GM12872 (cell line): Measurements from ENCODE around the gene ATG9A.

Experiments used
- TF ChIP-seq, protein P1 (sequence below): IDR thresholded peaks from 3 replicates; pipeline ENCODE4 v1.5.1; 2011; ENCODE audit warnings: low read depth, mild to moderate bottlenecking, low read length, moderate library complexity; ENCODE audit not compliant: insufficient read depth

The ATG9A gene

DNA sequence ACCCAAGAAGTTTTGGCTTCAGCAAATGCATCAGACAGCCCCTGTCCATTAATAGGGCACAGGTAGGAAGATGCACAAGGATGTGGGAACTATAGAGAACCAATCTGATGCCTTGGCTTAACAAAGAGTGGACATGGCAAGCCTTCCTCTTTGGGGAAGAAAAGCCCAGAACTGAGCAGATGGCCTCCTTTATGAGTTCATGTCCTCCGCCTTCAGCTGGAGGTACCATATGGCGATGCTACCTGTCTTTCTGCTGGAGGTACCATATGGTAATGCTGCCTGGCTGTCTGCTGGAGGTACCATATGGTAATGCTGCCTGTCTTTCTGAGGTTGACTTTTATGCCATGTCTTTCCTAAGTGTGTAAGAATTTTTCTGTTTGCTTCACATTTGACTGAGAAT, 45.3 kb downstream of the ATG9A start:
- TF ChIP-seq, protein P1, sequence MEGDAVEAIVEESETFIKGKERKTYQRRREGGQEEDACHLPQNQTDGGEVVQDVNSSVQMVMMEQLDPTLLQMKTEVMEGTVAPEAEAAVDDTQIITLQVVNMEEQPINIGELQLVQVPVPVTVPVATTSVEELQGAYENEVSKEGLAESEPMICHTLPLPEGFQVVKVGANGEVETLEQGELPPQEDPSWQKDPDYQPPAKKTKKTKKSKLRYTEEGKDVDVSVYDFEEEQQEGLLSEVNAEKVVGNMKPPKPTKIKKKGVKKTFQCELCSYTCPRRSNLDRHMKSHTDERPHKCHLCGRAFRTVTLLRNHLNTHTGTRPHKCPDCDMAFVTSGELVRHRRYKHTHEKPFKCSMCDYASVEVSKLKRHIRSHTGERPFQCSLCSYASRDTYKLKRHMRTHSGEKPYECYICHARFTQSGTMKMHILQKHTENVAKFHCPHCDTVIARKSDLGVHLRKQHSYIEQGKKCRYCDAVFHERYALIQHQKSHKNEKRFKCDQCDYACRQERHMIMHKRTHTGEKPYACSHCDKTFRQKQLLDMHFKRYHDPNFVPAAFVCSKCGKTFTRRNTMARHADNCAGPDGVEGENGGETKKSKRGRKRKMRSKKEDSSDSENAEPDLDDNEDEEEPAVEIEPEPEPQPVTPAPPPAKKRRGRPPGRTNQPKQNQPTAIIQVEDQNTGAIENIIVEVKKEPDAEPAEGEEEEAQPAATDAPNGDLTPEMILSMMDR = no peak

DNA sequence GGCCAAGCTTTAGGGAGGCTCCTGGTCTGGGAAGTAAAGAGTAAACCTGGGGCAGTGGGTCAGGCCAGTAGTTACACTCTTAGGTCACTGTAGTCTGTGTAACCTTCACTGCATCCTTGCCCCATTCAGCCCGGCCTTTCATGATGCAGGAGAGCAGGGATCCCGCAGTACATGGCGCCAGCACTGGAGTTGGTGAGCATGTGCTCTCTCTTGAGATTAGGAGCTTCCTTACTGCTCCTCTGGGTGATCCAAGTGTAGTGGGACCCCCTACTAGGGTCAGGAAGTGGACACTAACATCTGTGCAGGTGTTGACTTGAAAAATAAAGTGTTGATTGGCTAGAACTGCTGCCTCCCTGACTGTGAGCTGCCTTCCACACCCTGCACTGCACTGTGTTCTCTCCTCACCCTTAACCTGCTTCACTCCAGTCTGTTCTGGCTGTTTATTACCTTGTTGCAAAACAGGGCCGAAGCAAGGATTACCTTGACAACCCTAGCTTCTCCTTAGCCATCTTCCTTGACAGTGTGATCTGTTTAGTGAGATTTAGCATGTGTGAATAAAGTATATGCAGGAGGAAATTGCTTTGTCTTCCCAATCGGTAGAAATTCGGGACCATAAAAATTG, 46.2 kb downstream of the ATG9A start:
- TF ChIP-seq, protein P1 = no peak

DNA sequence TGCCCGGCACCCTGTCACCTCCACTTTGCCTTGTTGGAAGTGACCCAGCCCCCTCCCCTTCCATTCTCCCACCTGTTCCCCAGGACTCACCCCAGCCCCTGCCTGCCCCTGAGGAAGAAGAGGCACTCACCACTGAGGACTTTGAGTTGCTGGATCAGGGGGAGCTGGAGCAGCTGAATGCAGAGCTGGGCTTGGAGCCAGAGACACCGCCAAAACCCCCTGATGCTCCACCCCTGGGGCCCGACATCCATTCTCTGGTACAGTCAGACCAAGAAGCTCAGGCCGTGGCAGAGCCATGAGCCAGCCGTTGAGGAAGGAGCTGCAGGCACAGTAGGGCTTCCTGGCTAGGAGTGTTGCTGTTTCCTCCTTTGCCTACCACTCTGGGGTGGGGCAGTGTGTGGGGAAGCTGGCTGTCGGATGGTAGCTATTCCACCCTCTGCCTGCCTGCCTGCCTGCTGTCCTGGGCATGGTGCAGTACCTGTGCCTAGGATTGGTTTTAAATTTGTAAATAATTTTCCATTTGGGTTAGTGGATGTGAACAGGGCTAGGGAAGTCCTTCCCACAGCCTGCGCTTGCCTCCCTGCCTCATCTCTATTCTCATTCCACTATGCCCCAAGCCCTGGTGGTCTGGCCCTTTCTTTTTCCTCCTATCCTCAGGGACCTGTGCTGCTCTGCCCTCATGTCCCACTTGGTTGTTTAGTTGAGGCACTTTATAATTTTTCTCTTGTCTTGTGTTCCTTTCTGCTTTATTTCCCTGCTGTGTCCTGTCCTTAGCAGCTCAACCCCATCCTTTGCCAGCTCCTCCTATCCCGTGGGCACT, 46.9 kb downstream of the ATG9A start:
- TF ChIP-seq, protein P1 = no peak

DNA sequence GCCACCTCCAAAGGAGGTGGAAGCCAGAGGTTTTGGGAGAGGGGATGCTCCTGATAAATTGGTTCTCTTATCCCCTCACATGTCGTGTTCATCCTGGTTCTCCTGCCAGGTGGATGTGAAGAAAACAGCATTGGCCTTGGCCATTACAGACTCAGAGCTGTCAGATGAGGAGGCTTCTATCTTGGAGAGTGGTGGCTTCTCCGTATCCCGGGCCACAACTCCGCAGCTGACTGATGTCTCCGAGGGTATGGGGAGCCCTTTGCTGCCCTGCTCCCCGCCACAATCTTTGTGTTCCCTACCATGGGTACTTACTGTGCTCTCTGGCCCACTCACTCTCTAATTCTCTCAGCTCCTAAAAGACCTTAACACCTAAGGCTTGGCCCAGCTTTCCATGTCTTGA, 47.9 kb downstream of the ATG9A start:
- TF ChIP-seq, protein P1 = no peak

DNA sequence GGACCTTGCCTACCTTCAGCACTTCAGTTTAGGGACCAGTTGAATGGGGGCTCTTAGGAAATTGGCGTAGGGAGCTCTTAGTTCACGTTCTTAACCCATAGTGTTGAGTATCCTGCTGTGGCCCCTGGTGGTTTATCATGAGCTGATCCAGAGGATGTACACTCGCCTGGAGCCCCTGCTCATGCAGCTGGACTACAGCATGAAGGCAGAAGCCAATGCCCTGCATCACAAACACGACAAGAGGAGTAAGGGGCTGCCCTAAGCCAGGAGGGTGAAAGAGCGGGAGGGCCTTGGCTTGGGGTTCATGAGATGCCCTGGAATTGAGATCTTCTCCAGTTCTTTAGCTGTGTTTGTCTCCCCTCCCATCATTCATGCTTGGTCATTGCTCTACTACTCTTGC, 48.5 kb downstream of the ATG9A start:
- TF ChIP-seq, protein P1 = no peak

DNA sequence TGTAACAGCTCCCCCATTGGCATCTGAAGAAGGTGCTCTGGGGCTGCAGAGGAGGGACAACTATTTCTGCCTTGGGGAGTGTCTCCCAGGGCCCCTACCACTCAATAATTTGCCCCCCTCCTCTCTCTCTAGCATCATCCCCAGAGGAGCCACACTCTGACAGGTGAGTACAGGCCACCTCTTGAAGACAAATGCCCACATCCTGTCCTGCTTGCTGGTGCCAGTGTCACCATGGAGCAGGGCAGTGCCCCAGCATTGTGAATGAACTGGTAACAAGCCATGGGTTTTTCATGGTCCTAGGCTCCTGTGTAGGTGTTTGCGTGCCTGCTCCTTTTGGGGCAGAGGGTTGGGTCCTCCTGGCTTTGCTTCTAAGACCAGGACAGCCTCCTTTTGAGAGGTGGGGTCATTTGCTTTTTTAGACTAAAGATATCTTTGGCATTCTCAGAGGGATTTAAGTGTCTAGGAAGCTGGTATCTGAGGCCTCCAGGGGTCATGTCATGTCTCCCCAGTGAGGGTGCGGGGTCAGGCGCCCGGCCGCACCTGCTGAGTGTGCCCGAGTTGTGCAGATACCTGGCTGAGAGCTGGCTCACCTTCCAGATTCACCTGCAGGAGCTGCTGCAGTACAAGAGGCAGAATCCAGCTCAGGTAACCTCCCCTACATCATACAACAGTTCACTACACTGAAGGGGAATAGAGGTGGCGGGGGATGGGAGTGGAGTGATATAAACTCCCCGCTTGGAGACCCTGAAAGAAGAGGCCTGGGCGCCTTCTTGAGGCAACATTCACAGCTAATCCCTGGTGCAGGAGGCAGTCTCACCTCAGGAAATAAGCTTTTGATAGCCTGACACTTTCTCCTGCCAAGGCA, 49.6 kb downstream of the ATG9A start:
- TF ChIP-seq, protein P1 = no peak

DNA sequence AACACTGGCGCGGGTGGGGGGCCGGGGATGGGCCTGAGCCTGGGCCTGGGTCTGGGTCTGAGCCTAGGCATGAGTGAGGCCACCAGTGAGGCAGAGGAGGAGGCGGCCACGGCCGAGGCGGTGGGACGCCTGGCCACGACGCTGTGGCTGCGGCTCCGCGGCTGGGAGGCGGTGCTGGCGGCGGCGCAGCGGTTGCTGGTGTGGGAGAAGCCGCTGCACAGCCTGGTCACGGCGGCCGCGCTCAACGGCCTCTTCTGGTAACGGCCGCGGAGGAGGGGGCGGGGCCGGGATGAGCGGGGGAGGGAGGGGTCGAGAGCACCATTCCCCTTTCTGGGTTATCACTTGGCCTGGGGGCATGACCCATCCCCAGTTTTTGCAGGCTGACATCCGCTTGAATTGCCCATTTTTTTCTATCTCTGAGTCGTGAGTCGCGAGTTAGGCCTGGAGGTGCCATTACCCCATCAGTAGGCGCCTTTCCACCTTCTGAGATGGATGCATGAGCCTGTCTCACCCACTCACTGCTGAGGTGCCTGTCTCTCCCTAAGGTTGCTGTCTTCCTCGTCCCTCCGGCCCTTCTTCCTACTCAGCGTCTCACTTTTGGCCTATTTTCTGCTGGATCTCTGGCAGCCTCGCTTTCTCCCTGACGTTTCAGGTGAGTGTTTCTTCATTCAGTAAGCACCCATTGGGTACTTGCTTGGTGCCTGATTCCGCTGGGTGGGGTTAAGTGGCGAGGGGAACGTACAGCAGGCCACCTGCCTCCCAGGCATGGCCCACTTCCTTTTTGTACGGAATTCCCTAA, 50.9 kb downstream of the ATG9A start:
- TF ChIP-seq, protein P1 = no peak
